KOPT-K1 (cell line): Measurements from ENCODE around the gene TSPAN10.
A peak's percentile ranks its signal among the peaks of the same experiment; 100 is the strongest.

Experiments
- H3K27ac ChIP-seq: fragments of 200-600 bp; sonication (generic); 2 replicates; pipeline ENCODE4 v1.5.1; 2016; ENCODE audit warnings: antibody characterized with exemption, mild to moderate bottlenecking, low read depth, low read length; ENCODE audit not compliant: poor library complexity, severe bottlenecking
- H3K36me3 ChIP-seq: fragments of 200-600 bp; sonication (generic); 2 replicates; pipeline ENCODE4 v1.5.1; 2017; ENCODE audit warnings: antibody characterized with exemption, mild to moderate bottlenecking, low read length, moderate library complexity; ENCODE audit not compliant: insufficient read depth
- H3K9me3 ChIP-seq: fragments of 200-600 bp; sonication (generic); 2 replicates; pipeline ENCODE4 v1.5.1; 2017; ENCODE audit warnings: antibody characterized with exemption, low read length, mild to moderate bottlenecking; ENCODE audit not compliant: insufficient read depth, poor library complexity, severe bottlenecking

TSPAN10 gene

GRCh38 chr17:81647640-81648012, 10.6 kb downstream of the TSPAN10 start:
- H3K36me3 ChIP-seq, result no peaks in the 10 kb centered on the region
- no peak overlapping the region for H3K27ac ChIP-seq
- peaks cover 13% of the 10 kb centered on the region for H3K9me3 ChIP-seq

DNA sequence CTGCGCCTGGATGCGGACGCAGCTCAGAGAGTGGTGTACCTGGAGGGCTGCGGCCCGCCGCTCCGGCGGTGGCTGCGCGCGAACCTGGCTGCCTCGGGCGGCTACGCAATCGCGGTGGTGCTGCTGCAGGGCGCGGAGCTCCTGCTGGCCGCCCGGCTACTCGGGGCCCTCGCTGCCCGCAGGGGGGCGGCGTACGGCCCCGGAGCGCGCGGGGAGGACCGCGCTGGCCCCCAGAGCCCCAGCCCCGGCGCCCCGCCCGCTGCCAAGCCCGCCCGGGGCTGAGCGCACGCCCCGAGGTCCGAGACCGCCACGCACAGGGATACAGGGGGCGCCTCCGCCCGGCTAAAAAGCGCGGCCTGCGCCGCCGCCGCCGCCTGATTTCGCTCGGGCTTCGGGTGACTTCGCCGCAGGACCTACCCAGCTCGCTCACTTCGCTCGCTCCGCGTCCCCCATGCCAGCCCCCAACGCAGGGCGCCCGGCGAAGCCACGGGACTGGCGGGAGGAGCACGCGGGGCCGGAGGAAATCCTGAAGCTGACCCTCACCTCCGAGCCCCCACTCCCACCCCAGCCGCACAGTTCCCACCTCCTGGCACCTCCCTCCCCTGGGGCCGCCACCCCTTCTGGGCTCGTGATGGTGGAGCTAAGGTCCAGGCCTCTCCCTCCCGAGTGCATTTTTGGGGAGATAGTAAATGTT, 11.2 kb downstream of the TSPAN10 start:
- Histone ChIP-seq H3K9me3 (peaks cover 13% of the 10 kb centered on the region), H3K36me3 (no peaks in the 10 kb centered on the region), H3K27ac (no peak overlapping the region)

DNA sequence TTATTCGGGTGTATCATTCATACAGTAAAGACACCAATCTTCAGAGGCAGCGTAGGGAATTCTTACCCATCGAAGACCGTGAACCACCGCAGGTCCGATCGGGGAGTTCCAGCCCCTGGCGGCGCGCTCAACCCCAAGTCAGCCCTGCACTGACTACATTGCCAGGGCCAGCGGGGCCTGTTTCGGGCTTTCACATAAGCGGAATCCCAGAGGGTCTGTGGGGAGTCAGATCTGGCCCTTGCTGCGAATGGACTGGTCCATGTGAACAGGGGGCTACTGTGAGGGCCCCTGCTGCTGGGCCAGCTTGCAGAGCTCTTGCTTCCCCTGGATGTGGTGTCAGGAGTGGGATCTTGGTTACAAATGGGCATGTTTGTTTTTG, 11.7 kb downstream of the TSPAN10 start:
- Histone ChIP-seq H3K27ac (no peak overlapping the region), H3K9me3 (peaks cover 13% of the 10 kb centered on the region), H3K36me3 (no peaks in the 10 kb centered on the region)

DNA sequence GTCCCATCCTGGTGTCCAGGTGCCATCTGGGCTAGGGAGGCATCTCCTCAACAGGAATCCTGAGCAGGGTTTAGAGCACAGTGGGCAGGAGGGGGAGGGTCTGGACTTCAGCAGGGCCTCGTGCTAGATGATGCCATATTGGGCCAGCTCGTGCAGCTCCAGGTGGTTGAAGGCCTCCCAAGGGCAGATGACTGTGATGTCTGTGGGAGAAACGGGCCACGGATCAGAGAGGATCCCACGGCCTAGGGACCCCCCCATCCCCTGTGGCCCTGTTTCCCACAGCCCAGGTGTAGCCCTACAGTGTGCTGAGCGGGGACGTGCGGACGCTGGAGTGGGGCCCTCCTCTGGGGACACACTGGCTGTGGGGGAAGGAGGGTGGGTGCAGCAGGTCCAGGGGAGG, 14.0 kb downstream of the TSPAN10 start:
- Histone ChIP-seq H3K9me3 (peaks cover 13% of the 10 kb centered on the region), H3K27ac (no peak overlapping the region)

DNA sequence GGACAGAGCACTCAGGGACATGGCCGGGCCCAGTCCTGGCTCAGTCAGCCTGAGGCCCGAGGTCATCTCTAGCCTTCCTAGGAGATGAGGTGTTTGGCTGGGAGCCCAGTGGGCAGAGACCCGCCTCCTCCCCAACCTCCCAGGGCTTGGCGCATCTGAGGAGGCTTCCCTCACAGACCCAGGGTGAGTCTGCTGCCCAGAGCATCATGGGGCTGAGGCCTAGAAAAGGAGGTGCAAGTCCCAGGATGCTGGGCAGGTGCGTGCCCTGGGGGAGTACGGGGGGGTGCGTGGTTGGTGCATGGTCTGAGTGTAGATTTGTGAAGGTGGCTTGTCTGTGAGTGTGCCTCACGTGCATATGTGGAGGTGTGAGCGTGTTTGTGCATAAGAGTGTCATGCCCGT, 14.7 kb downstream of the TSPAN10 start:
- Histone ChIP-seq H3K27ac (no peak overlapping the region), H3K36me3 (no peaks in the 10 kb centered on the region), H3K9me3 (peaks cover 13% of the 10 kb centered on the region)

More for the DNA sequence above, 14.0 kb downstream of the TSPAN10 start:
- H3K36me3 ChIP-seq, result no peaks in the 10 kb centered on the region

DNA sequence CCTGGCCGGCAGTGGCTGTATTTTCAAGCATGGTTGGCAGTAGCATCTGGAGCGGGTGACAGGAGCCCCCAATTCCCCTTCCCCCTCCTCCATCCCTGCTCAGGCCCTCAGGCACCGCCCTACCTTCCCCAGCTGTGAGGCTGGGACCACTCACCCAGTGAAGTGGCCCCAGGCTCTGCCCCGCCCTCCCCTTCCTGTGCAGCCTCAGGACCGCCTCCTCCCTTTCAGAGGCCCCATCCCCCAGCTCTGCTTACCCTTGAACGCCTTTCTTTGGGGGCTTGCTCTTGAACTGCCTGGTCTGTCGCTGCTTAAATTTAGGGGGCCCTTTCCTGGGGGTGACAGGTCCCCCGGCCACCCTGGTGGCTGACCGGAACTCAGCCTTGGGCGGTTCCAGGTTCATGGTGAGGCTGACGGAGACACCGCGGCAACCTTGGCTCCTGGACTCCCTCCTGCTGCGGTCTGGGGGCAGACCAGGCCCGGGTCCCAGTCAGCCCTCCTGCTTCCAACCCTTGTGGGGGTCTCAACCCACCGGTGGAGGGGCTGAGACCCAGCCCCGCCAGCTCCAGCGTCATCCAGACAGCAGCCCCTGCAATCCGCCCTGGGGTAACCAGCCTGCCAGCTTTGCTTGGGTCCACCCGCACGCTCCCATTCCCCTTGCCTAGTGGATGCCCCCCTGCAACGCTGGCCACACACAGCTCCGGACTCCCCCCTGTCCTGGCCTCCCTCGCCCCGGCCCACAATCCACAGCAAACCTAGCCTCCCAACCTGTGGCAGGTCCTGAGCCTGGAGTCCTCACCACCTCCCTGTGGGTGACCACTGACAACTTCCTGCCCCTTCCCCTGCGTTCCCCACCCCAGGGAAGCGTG, 16.1 kb downstream of the TSPAN10 start:
- no peaks in the 10 kb centered on the region for H3K36me3 ChIP-seq
- H3K27ac ChIP-seq, result peak overlapping the region; percentile 65
- peaks cover 13% of the 10 kb centered on the region for H3K9me3 ChIP-seq

DNA sequence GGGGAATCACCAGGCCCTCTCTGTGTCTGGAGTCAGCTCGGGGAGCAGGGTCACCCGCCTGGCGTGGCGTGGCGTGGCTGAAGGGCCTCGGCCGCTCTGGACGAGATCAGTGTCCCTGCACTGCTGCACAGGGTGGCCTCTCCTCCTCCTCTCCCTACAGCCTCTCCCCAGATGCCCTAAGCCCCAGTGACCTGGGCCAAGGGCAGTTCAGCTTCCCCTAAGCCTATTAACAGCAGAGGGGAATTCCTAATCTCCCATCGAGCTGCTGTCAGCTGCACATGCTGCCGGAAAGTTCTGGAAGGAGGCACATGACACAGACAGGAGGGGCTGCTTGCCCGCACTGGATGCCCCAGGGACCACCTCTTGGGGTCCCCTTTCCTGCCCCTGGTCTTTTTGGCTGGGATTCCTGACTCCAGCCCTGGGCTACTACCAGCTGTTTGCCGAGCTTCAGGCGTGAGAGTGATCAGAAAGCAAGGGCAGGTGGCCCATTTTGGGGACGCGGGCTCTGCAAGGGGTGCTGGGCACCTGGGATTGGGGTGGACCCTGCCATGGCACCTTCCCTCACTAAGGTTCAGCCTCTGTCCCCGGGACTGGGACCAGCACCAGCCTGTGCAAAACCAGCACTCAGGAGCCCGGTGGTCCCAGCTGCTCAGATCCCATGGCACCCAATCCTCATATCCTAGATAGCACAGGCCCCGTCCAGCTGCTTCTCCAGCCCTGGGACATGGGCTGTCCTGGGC, 18.6 kb downstream of the TSPAN10 start:
- Histone ChIP-seq H3K9me3 (no peaks in the 10 kb centered on the region), H3K36me3 (no peaks in the 10 kb centered on the region), H3K27ac (peak overlapping the region; percentile 16)

GRCh38 chr17:81656118-81656743, 19.2 kb downstream of the TSPAN10 start, which contains the start of gene PDE6G:
Gene PDE6G, minus strand, starts transcription at chr17:81656542. Its CDS starts 3,237 bp downstream, at chr17:81653305.
- Histone ChIP-seq H3K36me3 (no peaks in the 10 kb centered on the region), H3K27ac (peak within 1 kb of the TSS; percentile 16), H3K9me3 (no peaks in the 10 kb centered on the region)

DNA sequence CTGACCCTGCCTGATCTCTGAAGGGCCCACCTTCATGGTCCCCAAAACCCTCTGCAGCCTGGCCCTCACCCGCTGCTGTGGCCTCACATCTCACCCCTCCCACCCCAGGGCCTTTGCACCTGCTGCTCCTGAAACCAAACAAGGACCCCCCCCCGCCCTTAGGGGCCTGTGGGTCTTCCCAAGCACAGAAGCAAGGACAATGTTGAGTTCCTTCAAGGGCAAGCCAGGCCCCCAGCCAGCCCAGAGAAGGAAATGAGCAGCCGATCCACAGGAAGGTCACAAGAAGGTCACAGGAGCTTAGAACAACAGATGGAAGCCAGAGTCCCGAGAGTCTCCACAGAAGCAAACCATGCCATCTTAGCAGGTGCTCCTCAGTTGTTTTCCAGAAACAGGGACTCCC, 19.8 kb downstream of the TSPAN10 start:
- no peaks in the 10 kb centered on the region for H3K9me3 ChIP-seq
- H3K27ac ChIP-seq, result peak overlapping the region; percentile 16

GRCh38 chr17:81659038-81659437, 22.0 kb downstream of the TSPAN10 start:
- H3K36me3 ChIP-seq, result peaks cover under 1% of the 10 kb centered on the region; the same call in 1 of the 2 replicates
- H3K27ac ChIP-seq, result no peak overlapping the region
- H3K9me3 ChIP-seq, result no peaks in the 10 kb centered on the region

More for the DNA sequence above, 19.8 kb downstream of the TSPAN10 start:
- no peaks in the 10 kb centered on the region for H3K36me3 ChIP-seq

DNA sequence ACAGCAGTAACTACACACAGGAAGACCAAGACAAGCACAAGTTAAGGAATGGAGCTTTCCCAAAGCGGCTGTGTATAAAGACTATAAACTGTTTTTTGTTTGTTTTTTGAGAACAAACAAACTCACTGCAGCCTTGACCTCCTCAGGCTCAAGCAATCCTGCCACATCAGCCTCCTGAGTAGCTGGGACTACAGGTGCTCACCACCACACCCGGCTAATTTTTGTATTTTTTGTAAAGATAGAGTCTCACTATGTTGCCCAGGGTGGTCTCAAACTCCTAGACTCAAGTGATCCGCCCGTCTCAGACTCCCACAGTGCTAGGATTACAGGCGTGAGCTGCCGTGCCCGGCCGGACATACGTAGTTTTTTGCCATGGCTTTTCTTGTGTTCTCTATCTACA, 23.4 kb downstream of the TSPAN10 start:
- peaks cover 14% of the 10 kb centered on the region for H3K36me3 ChIP-seq
- H3K27ac ChIP-seq, result no peak overlapping the region
- no peaks in the 10 kb centered on the region for H3K9me3 ChIP-seq

GRCh38 chr17:81662002-81662401, 25.0 kb downstream of the TSPAN10 start:
- Histone ChIP-seq H3K36me3 (peaks cover 14% of the 10 kb centered on the region), H3K27ac (no peak overlapping the region), H3K9me3 (no peaks in the 10 kb centered on the region)

- Histone ChIP-seq H3K27ac (no peak overlapping the region), H3K9me3 (no peaks in the 10 kb centered on the region), H3K36me3 (peaks cover 26% of the 10 kb centered on the region)
Measured at GRCh38 chr17:81664051-81664470, 27.1 kb downstream of the TSPAN10 start.

GRCh38 chr17:81665205-81666091, 28.5 kb downstream of the TSPAN10 start:
- Histone ChIP-seq H3K27ac (peak overlapping the region; percentile 88), H3K9me3 (no peaks in the 10 kb centered on the region), H3K36me3 (peaks cover 40% of the 10 kb centered on the region)
